NOMO-1 treated with dmso at 0.1 percent for 144 hours (cell line): Measurements from ENCODE around the gene DMAC1.

Experiments used
- DNase-seq: peaks from one replicate; lab custom pipeline; 2025; ENCODE audit not compliant: unreplicated experiment; lab: John Stamatoyannopoulos, UW

The DMAC1 gene

DNA sequence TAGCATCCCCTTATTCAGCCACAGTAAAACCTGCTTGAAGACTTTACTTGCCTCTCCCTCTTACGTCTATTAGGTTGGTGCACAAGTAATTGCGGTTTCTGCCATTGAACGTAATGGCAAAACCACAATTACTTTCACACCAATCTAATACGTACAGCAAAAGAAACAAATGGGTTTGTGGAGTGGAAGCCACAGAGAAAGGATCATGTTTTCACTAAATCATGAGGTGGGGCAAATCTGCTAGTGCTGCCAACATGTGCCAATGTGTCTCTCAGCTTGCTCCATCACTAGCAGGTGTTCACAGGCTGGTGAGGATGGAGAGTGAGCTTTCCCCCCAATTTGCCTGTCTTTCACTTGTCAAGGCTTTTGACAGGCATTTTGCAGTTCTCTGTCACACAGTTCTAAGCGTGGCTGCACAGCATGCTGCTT is 15.9 kb downstream of the DMAC1 start:
- no peak for DNase-seq

DNA sequence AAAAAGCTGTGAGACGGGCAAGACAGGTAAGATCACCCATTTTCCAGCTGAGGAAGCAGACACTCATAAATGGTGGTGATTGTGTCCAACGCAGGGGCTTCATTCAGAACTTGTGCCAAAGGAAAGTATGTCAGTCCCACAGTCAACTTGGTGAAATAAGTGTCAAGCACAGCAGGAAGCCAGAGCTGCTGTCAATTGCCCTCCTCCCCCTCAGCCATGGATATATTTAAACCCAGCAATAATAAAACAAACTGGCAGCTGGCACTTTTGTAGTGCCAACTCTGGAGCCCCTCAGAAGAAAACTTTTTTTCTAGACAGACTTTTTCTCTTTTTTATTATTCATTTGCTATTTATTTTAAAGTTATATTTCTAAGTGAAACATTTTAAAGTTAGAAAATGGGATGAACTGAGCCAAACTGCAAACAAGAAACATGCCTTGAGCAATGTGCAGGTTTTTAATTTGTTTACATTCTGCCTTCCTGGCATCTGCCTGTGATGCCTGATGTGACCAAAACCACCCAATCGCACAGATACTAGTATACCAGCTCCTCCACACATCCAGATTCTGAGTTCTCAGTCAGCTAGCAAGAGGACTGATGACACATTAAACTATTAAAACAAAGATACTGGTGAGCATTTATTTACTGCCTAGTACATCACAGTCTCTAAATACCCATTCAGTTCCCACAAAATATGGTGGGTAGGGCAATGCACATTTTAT is 17.0 kb downstream of the DMAC1 start:
- DNase-seq, result no peak

DNA sequence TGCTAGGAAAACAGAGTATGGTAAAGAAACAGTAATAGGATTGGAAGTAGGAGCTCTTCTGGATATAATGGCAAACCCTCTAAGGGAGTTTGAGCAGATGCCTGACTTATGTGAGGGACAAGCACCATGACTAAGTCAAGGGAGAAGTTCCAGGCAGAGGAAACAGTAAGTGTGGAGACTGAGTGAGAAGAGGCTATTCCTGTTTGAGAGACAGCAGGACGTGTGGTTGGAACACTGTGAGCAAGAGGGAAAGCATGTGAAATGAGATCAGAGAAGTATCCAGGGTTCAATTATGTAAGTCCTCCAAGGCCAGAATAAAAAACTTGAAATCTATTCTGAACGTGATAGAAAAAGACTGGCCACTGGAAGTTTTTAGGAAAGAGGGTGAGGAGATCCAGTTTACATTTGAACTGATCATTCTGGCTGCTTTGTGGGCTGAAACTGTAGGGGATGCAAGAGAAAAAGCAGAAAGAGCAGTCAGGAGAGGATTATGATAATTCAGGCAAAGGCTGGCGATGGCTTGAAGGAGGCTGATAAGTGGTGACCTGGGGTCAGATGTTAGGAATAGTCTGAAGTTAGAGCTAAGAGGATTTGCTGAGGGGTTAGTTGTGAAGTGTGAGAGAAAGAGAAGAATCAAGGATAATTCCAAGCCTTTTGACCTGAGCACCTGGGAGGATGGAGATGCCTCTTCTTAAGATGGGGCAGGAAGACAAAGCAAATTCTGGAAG is 19.2 kb downstream of the DMAC1 start:
- no peak for DNase-seq

DNA sequence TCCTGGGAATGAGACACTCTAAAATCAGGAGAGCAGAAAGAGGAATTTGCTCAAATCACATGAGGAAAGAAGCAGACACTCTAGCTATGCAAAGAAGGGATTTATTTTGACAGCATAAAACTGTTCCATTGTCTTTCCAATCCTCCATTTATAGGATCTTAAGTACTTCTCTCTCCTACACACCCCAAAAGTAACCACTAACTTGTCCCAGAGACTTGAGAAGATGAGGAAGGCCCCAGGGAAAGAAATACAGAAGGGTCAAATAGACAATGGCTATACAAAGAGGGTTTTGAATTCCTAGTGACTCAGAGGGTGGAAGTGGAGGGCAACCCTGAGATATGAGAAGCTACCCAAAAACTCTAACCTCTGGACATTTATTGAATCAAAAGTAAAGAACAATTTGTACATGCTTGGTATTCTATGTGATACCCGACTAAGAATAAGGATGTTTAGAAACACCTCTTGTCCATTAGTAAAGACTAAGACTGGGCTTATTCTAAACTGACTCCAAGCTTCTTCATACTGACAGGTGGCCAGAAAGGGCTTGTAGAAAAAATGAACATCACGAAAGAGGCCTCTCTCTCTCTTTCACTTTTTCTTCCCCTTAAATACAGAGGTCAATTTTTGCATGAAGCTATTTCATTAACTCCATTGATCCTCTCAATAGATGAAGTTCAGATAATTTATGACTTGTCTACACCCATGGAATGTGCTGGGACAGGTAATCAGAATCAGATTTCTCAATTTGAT is 20.6 kb downstream of the DMAC1 start:
- DNase-seq, result no peak

DNA sequence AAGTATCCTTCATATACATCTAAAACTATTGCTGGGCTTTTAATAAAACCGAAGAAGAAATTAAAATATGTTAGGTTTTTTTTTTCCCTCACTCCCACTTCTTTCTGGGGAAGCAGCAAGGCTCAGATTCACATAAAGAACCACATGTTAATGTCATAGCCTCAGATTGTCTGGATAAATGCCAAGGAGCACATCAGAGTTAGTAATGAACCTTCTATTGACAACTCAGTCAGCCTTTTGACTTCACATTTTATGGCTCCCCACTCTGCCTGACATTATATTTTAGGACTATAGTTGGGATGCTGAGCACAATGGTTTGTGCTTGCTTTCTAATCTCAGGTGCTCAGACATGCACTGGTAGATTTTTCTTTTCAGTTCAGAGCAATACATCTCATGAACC is 21.8 kb downstream of the DMAC1 start:
- DNase-seq, result no peak

DNA sequence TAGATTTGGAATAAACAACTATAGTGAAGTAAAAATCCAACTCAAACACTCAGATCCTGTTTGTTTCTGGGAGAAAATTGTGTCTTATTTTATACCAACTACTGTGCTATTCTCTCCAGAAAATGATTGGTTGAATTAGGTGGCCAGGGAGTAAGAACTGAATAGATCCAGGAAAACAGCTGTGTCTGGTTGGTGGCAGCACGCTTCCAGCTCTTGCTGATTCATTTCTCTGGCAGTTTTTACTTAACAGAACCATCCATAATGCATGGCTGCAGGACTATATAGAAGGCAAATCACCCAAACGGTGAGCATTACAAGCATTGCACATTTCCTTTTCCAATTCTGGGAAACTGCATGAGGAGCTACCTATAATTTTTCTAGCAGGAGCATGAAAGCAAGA is 29.5 kb downstream of the DMAC1 start:
- DNase-seq, result no peak

DNA sequence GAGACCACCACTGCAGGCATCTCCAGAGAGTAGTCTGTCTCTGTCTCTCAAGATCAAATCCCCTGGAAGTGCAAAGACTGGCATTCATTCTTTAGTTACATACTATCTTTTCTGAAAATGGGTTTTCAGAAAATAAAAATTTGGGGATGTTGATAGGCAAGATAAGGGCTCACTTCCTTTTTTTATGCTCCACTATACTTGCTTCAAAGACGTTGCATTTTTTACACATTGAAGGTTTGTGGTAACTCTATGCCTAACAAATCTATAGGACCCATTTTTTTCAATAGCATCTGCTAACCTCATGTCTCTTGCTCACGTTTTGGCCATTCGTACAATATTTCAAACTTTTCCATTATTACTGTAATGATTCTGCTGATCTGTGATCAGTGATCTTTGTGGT is 37.0 kb downstream of the DMAC1 start:
- no peak for DNase-seq

DNA sequence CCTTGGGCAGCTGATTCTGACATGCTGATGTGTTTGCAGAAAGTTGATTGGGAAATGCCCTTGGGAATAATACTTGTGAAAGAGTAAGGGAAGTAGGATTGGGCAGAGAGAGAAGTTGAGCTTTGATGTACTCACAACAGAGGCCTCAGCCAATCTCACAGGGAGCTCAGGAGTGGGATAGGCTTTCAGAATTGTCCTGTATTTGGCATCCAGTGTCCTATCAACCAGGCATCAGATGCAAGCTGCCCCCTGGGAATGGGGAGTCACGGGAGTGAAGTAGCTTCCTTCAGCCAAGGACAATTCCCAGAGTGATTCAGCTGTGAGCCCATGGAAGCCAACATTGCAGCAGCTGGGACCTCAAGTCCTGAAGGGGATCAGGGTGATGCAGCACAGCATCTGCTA is 39.6 kb downstream of the DMAC1 start:
- no peak for DNase-seq

DNA sequence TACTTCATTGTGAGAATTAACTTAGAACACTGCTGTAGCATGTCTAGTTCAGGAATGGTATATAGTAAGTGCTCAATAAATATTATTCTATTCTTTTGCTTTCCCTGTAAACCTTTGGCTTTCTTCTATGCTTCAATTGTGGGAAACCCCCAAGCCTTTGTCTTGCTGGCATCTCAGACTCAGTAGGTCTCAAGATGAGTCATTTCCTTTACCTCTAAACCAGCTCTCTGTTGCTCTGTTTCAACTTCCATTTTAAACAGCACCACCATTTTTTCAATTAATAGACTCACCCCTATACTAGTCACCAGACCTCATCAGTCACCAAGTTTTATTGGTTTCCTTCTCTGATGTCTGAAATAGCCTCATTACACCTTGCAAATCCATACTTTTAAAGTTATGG is 43.5 kb downstream of the DMAC1 start:
- no peak for DNase-seq

DNA sequence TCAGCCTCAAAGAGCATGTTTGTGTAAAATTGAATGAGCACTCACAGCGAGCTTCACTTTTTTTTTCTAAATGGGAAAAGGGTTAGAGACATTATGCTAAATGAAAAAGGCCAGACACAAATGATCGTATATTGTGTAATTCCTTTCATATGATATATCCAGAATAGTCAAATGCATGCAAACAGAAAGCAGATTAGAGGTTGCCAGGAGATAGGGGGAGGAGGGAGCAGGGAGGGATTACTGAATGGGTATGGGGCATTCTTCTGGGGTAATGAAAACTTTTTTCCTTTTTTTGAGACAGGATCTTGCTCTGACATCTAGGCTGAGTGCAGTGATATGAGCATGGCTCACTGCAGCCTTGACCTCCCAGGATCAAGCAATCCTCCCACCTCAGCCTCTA is 47.1 kb downstream of the DMAC1 start:
- no peak for DNase-seq
